Astrocyte of the cerebellum (primary cell): ENCODE results near the gene PPM1A.

Experiments
- DNase-seq: peaks from one replicate; pipeline ENCODE4 v3.0.0-alpha.2; 2011; ENCODE audit warnings: low read depth
- H3K4me3 ChIP-seq: 2 replicates; pipeline ENCODE4 v1.5.1; 2011; ENCODE audit warnings: mild to moderate bottlenecking, low read depth, low read length, moderate library complexity
- CTCF ChIP-seq: IDR thresholded peaks from 2 replicates; pipeline ENCODE4 v1.5.1; 2012; ENCODE audit warnings: low read length, low read depth, moderate library complexity, mild to moderate bottlenecking; ENCODE audit errors: missing control alignments
- in situ Hi-C: cut with HindIII; loops from 2 replicates; pipeline ENCODE4 v1.10.0; 2017; ENCODE audit warnings: low sequenced_read_pairs

Gene PPM1A

GRCh38 chr14:60294411-60295069, 45.5 kb downstream of the PPM1A start:
- TF ChIP-seq CTCF = no peak
- in situ Hi-C loops = no loop called here
- no peak overlapping the region for H3K4me3 ChIP-seq
- no peak for DNase-seq

GRCh38 chr14:60300019-60300418, 51.0 kb downstream of the PPM1A start:
- no peak overlapping the region for H3K4me3 ChIP-seq
- no peak for DNase-seq
- TF ChIP-seq CTCF = no peak
- in situ Hi-C loops = no loop called here

GRCh38 chr14:60301685-60302084, 52.7 kb downstream of the PPM1A start:
- in situ Hi-C loops = no loop called here
- TF ChIP-seq CTCF = no peak
- DNase-seq = no peak
- H3K4me3 ChIP-seq = no peak overlapping the region

- in situ Hi-C loops = no loop called here
- TF ChIP-seq CTCF = no peak
- DNase-seq = no peak
- H3K4me3 ChIP-seq = no peak overlapping the region
Measured at GRCh38 chr14:60302663-60303062, 53.6 kb downstream of the PPM1A start.

GRCh38 chr14:60303745-60304144, 54.7 kb downstream of the PPM1A start:
- DNase-seq = no peak
- no peak overlapping the region for H3K4me3 ChIP-seq
- TF ChIP-seq CTCF = no peak
- in situ Hi-C loops = no loop called here

- DNase-seq = no peak
- no peak overlapping the region for H3K4me3 ChIP-seq
- in situ Hi-C loops = no loop called here
- no peak for TF ChIP-seq CTCF
Measured at GRCh38 chr14:60304509-60304908, 55.5 kb downstream of the PPM1A start.
